Endothelial cell of umbilical vein (primary cell): ENCODE data around the gene IL22. TPM values are rescaled to one million over a fixed set of nuclear protein-coding genes. Genes with fewer than 3 reads are reported as not detected.

Source experiments
- BruUV-seq: library from RNA; stranded (reverse); fragments of 400-500 nt; replicated peaks from 2 replicates; lab custom pipeline; 2021; lab: Mats Ljungman, UMichigan
- CTCF ChIA-PET: fragments of 300-600, 350-600 bp; sonication (Branson Sonifier 250); formaldehyde crosslinking; loops from one replicate; lab custom pipeline; 2021; ENCODE audit warnings: antibody characterized with exemption, inconsistent platforms; lab: Charles Lee
- POLR2A ChIA-PET: fragments of 300-600, 350-600 bp; sonication (Branson Sonifier 250); formaldehyde crosslinking; loops from one replicate; lab custom pipeline; 2021; ENCODE audit warnings: antibody characterized with exemption, inconsistent platforms; lab: Charles Lee
- DNase-seq: peaks from one replicate; pipeline ENCODE4 v3.0.0-alpha.2; 2011; ENCODE audit warnings: low read depth, low spot score
- FAIRE-seq: peaks from 2 replicates; lab custom pipeline; 2011; peaks lifted over from hg19 to GRCh38; lab: Jason Lieb, UNC
- H2AFZ ChIP-seq: 2 replicates; pipeline ENCODE4 v1.6.0; 2012; ENCODE audit warnings: low read depth, low read length, control low read depth, inconsistent platforms
- H3K27ac ChIP-seq: 2 replicates; pipeline ENCODE4 v1.5.1; 2011; ENCODE audit warnings: low read depth, mild to moderate bottlenecking, control low read depth, low read length, moderate library complexity; ENCODE audit not compliant: insufficient read depth
- H3K27me3 ChIP-seq, 2 experiments: 2 replicates each; pipeline versions ENCODE4 v1.6.0 to v1.6.1; 2011; ENCODE audit warnings: low read length in 2 of 2, mixed read lengths in 1 of 2; ENCODE audit not compliant: control insufficient read depth in 2 of 2, insufficient read depth in 2 of 2
- H3K36me3 ChIP-seq, 2 experiments: 2 replicates in 1 of 2; 3 replicates in 1 of 2; pipeline ENCODE4 v1.5.1; 2011; ENCODE audit warnings: low read length in 2 of 2, mild to moderate bottlenecking in 1 of 2, moderate library complexity in 1 of 2; ENCODE audit not compliant: control insufficient read depth in 2 of 2, insufficient read depth in 2 of 2; ENCODE audit errors: extremely low read depth in 1 of 2
- H3K4me1 ChIP-seq: 3 replicates; pipeline ENCODE4 v1.5.1; 2011; ENCODE audit warnings: mild to moderate bottlenecking, low read length; ENCODE audit not compliant: control insufficient read depth, insufficient read depth; ENCODE audit errors: extremely low read depth
- H3K4me2 ChIP-seq: 2 replicates; pipeline ENCODE4 v1.6.1; 2011; ENCODE audit warnings: low read length, control low read depth, mixed read lengths; ENCODE audit not compliant: insufficient read depth
- H3K4me3 ChIP-seq, 3 experiments: fragments of 200-600 bp in 1 of 3; sonication (generic), shearing (Covaris generic) in 1 of 3; replicated peaks in 1 of 3; 2 replicates each; pipeline ENCODE4 v1.5.1; 2011 to 2016; ENCODE audit warnings: control low read depth in 3 of 3, low read length in 3 of 3, mild to moderate bottlenecking in 2 of 3, inconsistent platforms in 1 of 3, low read depth in 1 of 3, moderate library complexity in 1 of 3; ENCODE audit not compliant: insufficient read depth in 1 of 3
- H3K79me2 ChIP-seq: 2 replicates; pipeline ENCODE4 v1.6.0; 2012; ENCODE audit warnings: low read length, inconsistent platforms; ENCODE audit not compliant: control insufficient read depth, insufficient read depth
- H3K9ac ChIP-seq: replicated peaks from 2 replicates; pipeline ENCODE3; 2011; ENCODE audit warnings: low read length, control low read depth; ENCODE audit not compliant: insufficient read depth; ENCODE audit errors: extremely low read depth
- H3K9me1 ChIP-seq: replicated peaks from 3 replicates; pipeline ENCODE4 v1.6.0; 2011; ENCODE audit warnings: mild to moderate bottlenecking, low read length; ENCODE audit not compliant: control insufficient read depth, insufficient read depth; ENCODE audit errors: extremely low read depth
- H3K9me3 ChIP-seq: replicated peaks from 2 replicates; pipeline ENCODE4 v1.5.1; 2012; ENCODE audit warnings: low read length, inconsistent platforms; ENCODE audit not compliant: control insufficient read depth, insufficient read depth
- H4K20me1 ChIP-seq: replicated peaks from 2 replicates; pipeline ENCODE3; 2011; ENCODE audit warnings: mild to moderate bottlenecking, low read length; ENCODE audit not compliant: control insufficient read depth, insufficient read depth; ENCODE audit errors: extremely low read depth
- EZH2 ChIP-seq: IDR thresholded peaks from 2 replicates; pipeline ENCODE4 v1.6.1; 2012; ENCODE audit warnings: borderline replicate concordance, low read depth, mild to moderate bottlenecking, moderate library complexity, low read length, inconsistent platforms; ENCODE audit not compliant: severe bottlenecking
- FOS ChIP-seq: IDR thresholded peaks from 2 replicates; pipeline ENCODE4 v1.6.1; 2011; ENCODE audit warnings: mild to moderate bottlenecking, low read length, moderate library complexity, borderline replicate concordance; ENCODE audit not compliant: insufficient read depth
- GATA2 ChIP-seq: IDR thresholded peaks from 2 replicates; pipeline ENCODE4 v1.7.0; 2011; ENCODE audit warnings: low read depth, mild to moderate bottlenecking, moderate library complexity, mixed read lengths, low read length; ENCODE audit not compliant: insufficient read length, insufficient read depth
- JUN ChIP-seq: IDR thresholded peaks from 2 replicates; pipeline ENCODE4 v1.6.1; 2011; ENCODE audit warnings: borderline replicate concordance, low read depth; ENCODE audit not compliant: insufficient read length, insufficient read depth
- MAX ChIP-seq: IDR thresholded peaks from 2 replicates; pipeline ENCODE4 v1.6.1; 2011; ENCODE audit not compliant: insufficient read depth, insufficient read length
- MYC ChIP-seq: IDR thresholded peaks from one replicate; pipeline ENCODE4 v1.6.1; 2011; ENCODE audit warnings: mild to moderate bottlenecking, low read depth, low read length
- POLR2A ChIP-seq: IDR thresholded peaks from 2 replicates; pipeline ENCODE4 v1.6.1; 2012; ENCODE audit warnings: low read depth, mild to moderate bottlenecking, control low read depth, low read length
- POLR2AphosphoS5 ChIP-seq: IDR thresholded peaks from 2 replicates; pipeline ENCODE4 v1.6.1; 2012; ENCODE audit warnings: low read depth, mild to moderate bottlenecking, control low read depth, low read length, moderate library complexity; ENCODE audit not compliant: insufficient read depth
- dilution Hi-C: fragments of 300-500 bp; cut with MboI; formaldehyde crosslinking; loops from one replicate; pipeline ENCODE4 v1.15.0; 2019; ENCODE audit warnings: low sequenced_read_pairs; ENCODE audit not compliant: extremely low pct_ligation_motif_present
- intact Hi-C: fragments of 100-400 bp; cut with micrococcal nuclease; formaldehyde crosslinking; loops from one replicate; pipeline ENCODE4 v1.10.0; 2022
- polyA plus RNA-seq, 4 experiments: library from polyadenylated mRNA; depleted of rRNA in 3 of 4; stranded (reverse) in 3 of 4; unstranded in 1 of 4; fragments of >200 nt; gene quantifications; 2 replicates each; pipeline versions ENCODE4 v1.2.1 to v1.2.3, GENCODE V29; 2011 to 2012; ENCODE audit warnings: missing spikeins in 1 of 4
- total RNA-seq: library from RNA; stranded (reverse); gene quantifications from 2 replicates; pipeline ENCODE4 v1.2.3, GENCODE V29; 2021
- TF ChIP-seq, protein P1 (sequence below), 2 donors: IDR thresholded peaks; 1 replicate in 1 of 2; 2 replicates in 1 of 2; pipeline ENCODE4 v1.5.1; 2011; ENCODE audit warnings: low read length in 2 of 2, mild to moderate bottlenecking in 2 of 2, moderate library complexity in 2 of 2, control low read depth in 1 of 2, inconsistent platforms in 1 of 2, low read depth in 1 of 2; ENCODE audit not compliant: insufficient read depth in 1 of 2; ENCODE audit errors: extremely low read depth in 1 of 2

Gene IL22
- total and polyA plus RNA-seq, 2 donors (not counting 3 experiments of a cell fraction or from before 2014, with no cell fraction given): not detected

GRCh38 chr12:68294251-68294650 lies 40.8 kb upstream of the IL22 start:
- no peaks in the 10 kb centered on the region for H3K9me1 ChIP-seq
- H4K20me1 ChIP-seq: no peaks in the 10 kb centered on the region
- no peaks in the 10 kb centered on the region for H3K9me3 ChIP-seq
- no peaks in the 10 kb centered on the region for H3K36me3 ChIP-seq
- H3K4me2 ChIP-seq: no peak overlapping the region
- no peak for DNase-seq
- H3K4me1 ChIP-seq: no peaks in the 10 kb centered on the region
- no peak overlapping the region for H2AFZ ChIP-seq
- no peak overlapping the region for H3K9ac ChIP-seq
- BruUV-seq: no TSS peak
- no peak overlapping the region for H3K4me3 ChIP-seq
- dilution Hi-C loops (no loop called here), intact Hi-C loops (no loop called here)
- CTCF ChIA-PET: interaction anchor here (1.5 kb wide), 1 partner anchor 23 kb away, joined by 4 read pairs; no protein-coding TSS in a partner anchor
- FAIRE-seq: no peak
- no peak for TF ChIP-seq POLR2AphosphoS5
- TF ChIP-seq, protein P1, sequence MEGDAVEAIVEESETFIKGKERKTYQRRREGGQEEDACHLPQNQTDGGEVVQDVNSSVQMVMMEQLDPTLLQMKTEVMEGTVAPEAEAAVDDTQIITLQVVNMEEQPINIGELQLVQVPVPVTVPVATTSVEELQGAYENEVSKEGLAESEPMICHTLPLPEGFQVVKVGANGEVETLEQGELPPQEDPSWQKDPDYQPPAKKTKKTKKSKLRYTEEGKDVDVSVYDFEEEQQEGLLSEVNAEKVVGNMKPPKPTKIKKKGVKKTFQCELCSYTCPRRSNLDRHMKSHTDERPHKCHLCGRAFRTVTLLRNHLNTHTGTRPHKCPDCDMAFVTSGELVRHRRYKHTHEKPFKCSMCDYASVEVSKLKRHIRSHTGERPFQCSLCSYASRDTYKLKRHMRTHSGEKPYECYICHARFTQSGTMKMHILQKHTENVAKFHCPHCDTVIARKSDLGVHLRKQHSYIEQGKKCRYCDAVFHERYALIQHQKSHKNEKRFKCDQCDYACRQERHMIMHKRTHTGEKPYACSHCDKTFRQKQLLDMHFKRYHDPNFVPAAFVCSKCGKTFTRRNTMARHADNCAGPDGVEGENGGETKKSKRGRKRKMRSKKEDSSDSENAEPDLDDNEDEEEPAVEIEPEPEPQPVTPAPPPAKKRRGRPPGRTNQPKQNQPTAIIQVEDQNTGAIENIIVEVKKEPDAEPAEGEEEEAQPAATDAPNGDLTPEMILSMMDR (IDR thresholded peaks at IDR 0.05; ENCODE audit: extremely low read depth in 1 of 2, insufficient read depth in 1 of 2, low read depth in 1 of 2, low read length in 2 of 2): no peak
- no peak for TF ChIP-seq EZH2
- TF ChIP-seq FOS: no peak
- no peak for TF ChIP-seq MAX
- no peak for TF ChIP-seq GATA2
- TF ChIP-seq JUN: no peak
- TF ChIP-seq MYC: no peak
- no peak for TF ChIP-seq POLR2A
- no peak overlapping the region for H3K27ac ChIP-seq
- POLR2A ChIA-PET: no interaction called here
- no peaks in the 10 kb centered on the region for H3K27me3 ChIP-seq
- no peaks in the 10 kb centered on the region for H3K79me2 ChIP-seq
